IMR-90 (cell line): ENCODE data around the gene SLX4IP. TPM values are rescaled to one million over a fixed set of nuclear protein-coding genes. Genes with fewer than 3 reads are reported as not detected.

Experiments used
- ATAC-seq: fragments of 200-7000 bp; cut with Tn5 transposase; 2 replicates; pipeline ENCODE4 v1.9.1; 2020; ENCODE audit warnings: low read depth, mild to moderate bottlenecking, moderate library complexity
- BruUV-seq: library from RNA; stranded (reverse); fragments of 400-500 nt; replicated peaks from 2 replicates; lab custom pipeline; 2021; lab: Mats Ljungman, UMichigan
- CTCF ChIA-PET: fragments of 300-600 bp; formaldehyde crosslinking; extraction: SDS; loops from one replicate; lab custom pipeline; 2021; ENCODE audit warnings: antibody characterized with exemption; lab: Yijun Ruan, JAX
- POLR2A ChIA-PET: fragments of 300-600 bp; sonication (Branson Sonifier 250); formaldehyde crosslinking; loops from one replicate; lab custom pipeline; 2022; ENCODE audit warnings: antibody characterized with exemption; ENCODE audit not compliant: unreplicated experiment; lab: Charles Lee
- DNase-seq: peaks from one replicate; pipeline ENCODE4 v3.0.0; 2013
- H2AFZ ChIP-seq: replicated peaks from 2 replicates; pipeline ENCODE3; 2013; ENCODE audit warnings: low read length, mild to moderate bottlenecking; ENCODE audit not compliant: poor library complexity
- H2AK5ac ChIP-seq: 2 replicates; pipeline ENCODE4 v1.6.1; 2013; ENCODE audit warnings: low read depth, low read length, inconsistent platforms
- H2AK9ac ChIP-seq: replicated peaks from 2 replicates; pipeline ENCODE3; 2013; ENCODE audit warnings: mild to moderate bottlenecking, low read depth, low read length, moderate library complexity; ENCODE audit not compliant: poor library complexity
- H2BK120ac ChIP-seq: 2 replicates; pipeline ENCODE4 v1.6.1; 2013; ENCODE audit warnings: low read depth, low read length, inconsistent platforms
- H2BK15ac ChIP-seq: 3 replicates; pipeline ENCODE4 v1.6.1; 2013; ENCODE audit warnings: low read depth, low read length, inconsistent platforms
- H2BK20ac ChIP-seq: 2 replicates; pipeline ENCODE4 v1.6.1; 2013; ENCODE audit warnings: low read depth, mild to moderate bottlenecking, inconsistent platforms, low read length, moderate library complexity
- H2BK5ac ChIP-seq: 2 replicates; pipeline ENCODE4 v1.6.1; 2013; ENCODE audit warnings: mild to moderate bottlenecking, low read depth, low read length, inconsistent platforms; ENCODE audit not compliant: poor library complexity, severe bottlenecking
- H3K14ac ChIP-seq: replicated peaks from 2 replicates; pipeline ENCODE4 v1.6.1; 2013; ENCODE audit warnings: low read depth, low read length, inconsistent platforms
- H3K18ac ChIP-seq: 2 replicates; pipeline ENCODE4 v1.6.1; 2013; ENCODE audit warnings: low read depth, low read length, control low read depth
- H3K23ac ChIP-seq: 2 replicates; pipeline ENCODE4 v1.6.1; 2013; ENCODE audit warnings: low read depth, low read length, inconsistent platforms
- H3K27ac ChIP-seq: 2 replicates; pipeline ENCODE4 v1.5.1; 2013; ENCODE audit warnings: mild to moderate bottlenecking, control low read depth, low read length; ENCODE audit not compliant: insufficient read depth
- H3K27me3 ChIP-seq: 2 replicates; pipeline ENCODE4 v1.6.1; 2013; ENCODE audit warnings: low read length; ENCODE audit not compliant: control insufficient read depth, insufficient read depth
- H3K36me3 ChIP-seq: 2 replicates; pipeline ENCODE4 v1.6.1; 2013; ENCODE audit warnings: low read length, mixed read lengths; ENCODE audit not compliant: control insufficient read depth, insufficient read depth
- H3K4ac ChIP-seq: 2 replicates; pipeline ENCODE4 v1.6.1; 2013; ENCODE audit warnings: low read depth, low read length, inconsistent platforms
- H3K4me1 ChIP-seq: 2 replicates; pipeline ENCODE4 v1.6.1; 2013; ENCODE audit warnings: low read length, mixed read lengths; ENCODE audit not compliant: control insufficient read depth, insufficient read depth
- H3K4me2 ChIP-seq: 2 replicates; pipeline ENCODE4 v1.6.1; 2013; ENCODE audit warnings: low read depth, mild to moderate bottlenecking, control low read depth, low read length, moderate library complexity
- H3K4me3 ChIP-seq: 2 replicates; pipeline ENCODE4 v1.5.1; 2013; ENCODE audit warnings: low read depth, mild to moderate bottlenecking, control low read depth, low read length, moderate library complexity; ENCODE audit not compliant: insufficient read depth
- H3K56ac ChIP-seq: 2 replicates; pipeline ENCODE4 v1.6.1; 2013; ENCODE audit warnings: low read length, inconsistent platforms; ENCODE audit not compliant: insufficient read depth; ENCODE audit errors: extremely low read depth
- H3K79me1 ChIP-seq, 2 experiments: 2 replicates each; pipeline ENCODE4 v1.6.1; 2013; ENCODE audit warnings: low read length in 2 of 2, inconsistent platforms in 1 of 2, low read depth in 1 of 2
- H3K9ac ChIP-seq: 2 replicates; pipeline ENCODE4 v1.6.1; 2013; ENCODE audit warnings: low read depth, low read length, control low read depth
- H3K9me1 ChIP-seq: 2 replicates; pipeline ENCODE4 v1.6.1; 2013; ENCODE audit warnings: low read length, inconsistent platforms; ENCODE audit not compliant: insufficient read depth
- H3K9me3 ChIP-seq: 2 replicates; pipeline ENCODE4 v1.6.1; 2013; ENCODE audit warnings: low read length; ENCODE audit not compliant: control insufficient read depth, insufficient read depth
- H4K20me1 ChIP-seq: 2 replicates; pipeline ENCODE4 v1.6.1; 2013; ENCODE audit warnings: low read length, inconsistent platforms; ENCODE audit not compliant: insufficient read depth
- H4K5ac ChIP-seq: 2 replicates; pipeline ENCODE4 v1.6.1; 2013; ENCODE audit warnings: mild to moderate bottlenecking, low read depth, low read length, control low read depth
- H4K8ac ChIP-seq, 2 experiments: 2 replicates each; pipeline ENCODE4 v1.6.1; 2013; ENCODE audit warnings: low read depth in 2 of 2, low read length in 2 of 2, control low read depth in 1 of 2, inconsistent platforms in 1 of 2
- H4K91ac ChIP-seq: 2 replicates; pipeline ENCODE4 v1.6.1; 2013; ENCODE audit warnings: low read depth, low read length, inconsistent platforms; ENCODE audit not compliant: insufficient read depth
- BHLHE40 ChIP-seq: fragments of 150-350 bp; IDR thresholded peaks from 2 replicates; pipeline ENCODE4 v1.6.1; 2016; ENCODE audit warnings: mild to moderate bottlenecking, low read depth, low read length
- CEBPB ChIP-seq: IDR thresholded peaks from 2 replicates; pipeline ENCODE4 v1.6.1; 2012; ENCODE audit warnings: low read depth, low read length, improper control_type of control experiment
- CHD1 ChIP-seq: IDR thresholded peaks from 2 replicates; pipeline ENCODE4 v1.6.1; 2012; ENCODE audit warnings: low read depth, low read length, improper control_type of control experiment
- ELK1 ChIP-seq: fragments of 150-350 bp; IDR thresholded peaks from 2 replicates; pipeline ENCODE4 v1.6.1; 2016; ENCODE audit warnings: low read depth, mild to moderate bottlenecking, low read length, moderate library complexity, borderline replicate concordance
- POLR2A ChIP-seq: IDR thresholded peaks from 2 replicates; pipeline ENCODE4 v1.6.1; 2012; ENCODE audit warnings: mild to moderate bottlenecking, low read depth, low read length
- RCOR1 ChIP-seq: IDR thresholded peaks from 2 replicates; pipeline ENCODE4 v1.6.1; 2012; ENCODE audit warnings: mild to moderate bottlenecking, low read length, improper control_type of control experiment; ENCODE audit not compliant: insufficient replicate concordance
- RFX5 ChIP-seq: IDR thresholded peaks from 2 replicates; pipeline ENCODE4 v1.8.0; 2012; ENCODE audit warnings: low read depth, mild to moderate bottlenecking, low read length, moderate library complexity
- USF2 ChIP-seq: fragments of 150-350 bp; IDR thresholded peaks from 2 replicates; pipeline ENCODE4 v1.6.1; 2017; ENCODE audit warnings: mild to moderate bottlenecking, antibody characterized with exemption, low read length, low read depth
- WGBS, 2 experiments: methylation state at CpG; one replicate each; pipeline versions ENCODE4 v1.1.5 to v1.1.7; 2013; ENCODE audit warnings: missing lambda C conversion rate in 2 of 2; ENCODE audit not compliant: insufficient read length in 1 of 2; ENCODE audit errors: extremely low coverage in 2 of 2; 5-methylcytosine and 5-hydroxymethylcytosine counted together
- dilution Hi-C: fragments of 300-500 bp; cut with HindIII; formaldehyde crosslinking; loops from one replicate; pipeline ENCODE4 v1.14.3; 2018; ENCODE audit warnings: low sequenced_read_pairs; ENCODE audit not compliant: unreplicated experiment
- in situ Hi-C: fragments of 300-500 bp; cut with MboI; formaldehyde crosslinking; loops from 3 replicates; pipeline ENCODE4 v1.14.3; 2019; ENCODE audit warnings: low sequenced_read_pairs, inconsistent platforms, mixed read lengths
- intact Hi-C: fragments of 100-400 bp; cut with micrococcal nuclease; formaldehyde crosslinking; loops from 2 replicates; pipeline ENCODE4 v1.10.0; 2022
- polyA plus RNA-seq, 3 experiments: library from polyadenylated mRNA; depleted of rRNA; stranded (reverse); fragments of >200 nt; gene quantifications; 2 replicates each; pipeline ENCODE4 v1.2.3, GENCODE V29; 2012; ENCODE audit warnings: low replicate concordance in 1 of 3
- total RNA-seq: library from RNA; depleted of rRNA; stranded (reverse); fragments of >200 nt; gene quantifications from 2 replicates; pipeline ENCODE4 v1.2.3, GENCODE V29; 2012

SLX4IP gene
- total and polyA plus RNA-seq, 2 of the 4 experiments (the other 2 are of a cell fraction): 1.3 to 5.9 TPM

GRCh38 chr20:10432079-10432478, 3.0 kb upstream of the SLX4IP start:
- in situ Hi-C loops: no loop called here
- H4K5ac ChIP-seq: no peak overlapping the region
- BruUV-seq: no TSS peak

More at GRCh38 chr20:10432079-10432478, 3.0 kb upstream of the SLX4IP start:
- TF ChIP-seq CHD1 (no peak), USF2 (no peak), RCOR1 (no peak), RFX5 (no peak), POLR2A (no peak), BHLHE40 (no peak), CEBPB (peak; percentile 40; the same call in 1 of the 2 replicates), ELK1 (no peak)
- Histone ChIP-seq H3K4me2 (no peak overlapping the region), H3K18ac (no peak overlapping the region), H3K27me3 (no peaks in the 10 kb centered on the region), H3K9me3 (no peaks in the 10 kb centered on the region), H2AK5ac (no peak overlapping the region), H3K27ac (no peak overlapping the region), H2BK20ac (no peak overlapping the region), H3K56ac (no peak overlapping the region), H2AK9ac (no peak overlapping the region), H2BK5ac (no peak overlapping the region), H3K14ac (no peak overlapping the region), H3K4me3 (no peak overlapping the region), H4K20me1 (no peaks in the 10 kb centered on the region), H3K4me1 (peaks cover 2% of the 10 kb centered on the region; the same call in 1 of the 2 replicates), H2BK120ac (no peak overlapping the region), H3K79me1 (peaks cover 36 to 71% of the 10 kb centered on the region in 2 experiments), H2AFZ (no peak overlapping the region), H3K4ac (no peak overlapping the region), H3K23ac (no peak overlapping the region), H3K36me3 (no peaks in the 10 kb centered on the region), H2BK15ac (no peak overlapping the region), H3K9me1 (no peaks in the 10 kb centered on the region; the same call in 1 of the 2 replicates), H4K8ac (no peak overlapping the region), H4K91ac (no peak overlapping the region), H3K9ac (no peak overlapping the region)
- no peak for DNase-seq
- POLR2A ChIA-PET: no interaction called here
- intact Hi-C loops: loop anchor here (10.0 kb wide), 1 partner anchor 1113 kb away; no protein-coding TSS in a partner anchor
- CTCF ChIA-PET: no interaction called here
- no CpG with 5 or more reads among the region's 1 CpG for WGBS, 2 experiments
- dilution Hi-C loops: no loop called here
- no peak for ATAC-seq
